DMS79 treated with DMSO at 0.1 percent for 48 hours (cell line): ENCODE measurements around the gene PDZD4.

Experiments
- DNase-seq: peaks from one replicate; lab custom pipeline; 2025; lab: John Stamatoyannopoulos, UW

The PDZD4 gene

DNA sequence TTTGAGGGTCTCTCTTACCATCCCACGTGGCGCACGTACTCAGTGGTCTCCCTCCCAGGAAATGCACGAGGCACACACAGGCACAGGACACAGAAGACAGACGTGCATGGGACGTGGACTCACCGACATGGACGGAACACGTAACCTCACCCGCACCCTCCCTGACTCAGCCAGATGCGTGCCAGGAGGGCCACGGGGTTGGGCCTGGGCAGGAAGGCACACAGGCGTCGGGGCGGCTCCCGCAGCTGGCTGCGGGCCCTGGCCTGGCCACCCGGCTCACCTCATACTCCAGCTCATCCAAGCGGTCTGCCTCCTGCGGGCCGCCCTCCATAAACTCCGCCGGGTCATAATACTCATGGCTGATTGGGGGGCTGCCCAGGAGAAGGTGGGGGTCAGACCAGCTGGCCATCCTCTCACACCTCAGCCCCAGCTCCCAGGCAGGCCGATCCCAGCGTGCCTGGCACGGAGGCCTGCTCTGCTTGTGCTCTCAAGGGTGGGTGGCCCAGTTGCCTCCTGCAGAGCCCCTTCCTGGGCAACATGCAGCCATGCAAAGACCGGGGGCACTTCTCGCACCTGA is 23.3 kb downstream of the PDZD4 start:
- DNase-seq: no peak

GRCh38 chrX:153805436-153805835 is 24.9 kb downstream of the PDZD4 start:
- DNase-seq: no peak

DNA sequence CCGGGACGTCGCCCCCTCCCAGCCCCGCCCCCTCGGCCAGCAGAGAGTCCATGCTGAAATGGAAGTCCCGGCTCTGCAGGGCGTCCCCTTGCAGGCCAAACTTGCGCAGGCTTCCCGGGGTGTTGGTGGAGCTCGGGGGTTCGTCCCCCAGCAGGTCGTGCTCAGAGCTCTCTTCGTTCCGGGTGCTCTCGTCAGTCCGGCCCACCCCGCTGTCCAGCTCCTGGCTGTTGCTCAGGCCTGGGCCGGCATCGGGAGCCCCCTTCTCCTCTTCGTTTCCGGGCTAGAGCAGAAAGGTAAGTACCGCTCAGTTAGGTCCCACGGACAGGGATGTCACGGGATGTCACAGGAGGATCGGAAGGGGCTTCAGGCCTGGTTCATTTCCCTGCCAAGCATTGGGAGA is 25.7 kb downstream of the PDZD4 start:
- no peak for DNase-seq

GRCh38 chrX:153804100-153804595 is 26.2 kb downstream of the PDZD4 start:
- no peak for DNase-seq

- no peak for DNase-seq
Measured at GRCh38 chrX:153803211-153804099, 26.9 kb downstream of the PDZD4 start.

DNA sequence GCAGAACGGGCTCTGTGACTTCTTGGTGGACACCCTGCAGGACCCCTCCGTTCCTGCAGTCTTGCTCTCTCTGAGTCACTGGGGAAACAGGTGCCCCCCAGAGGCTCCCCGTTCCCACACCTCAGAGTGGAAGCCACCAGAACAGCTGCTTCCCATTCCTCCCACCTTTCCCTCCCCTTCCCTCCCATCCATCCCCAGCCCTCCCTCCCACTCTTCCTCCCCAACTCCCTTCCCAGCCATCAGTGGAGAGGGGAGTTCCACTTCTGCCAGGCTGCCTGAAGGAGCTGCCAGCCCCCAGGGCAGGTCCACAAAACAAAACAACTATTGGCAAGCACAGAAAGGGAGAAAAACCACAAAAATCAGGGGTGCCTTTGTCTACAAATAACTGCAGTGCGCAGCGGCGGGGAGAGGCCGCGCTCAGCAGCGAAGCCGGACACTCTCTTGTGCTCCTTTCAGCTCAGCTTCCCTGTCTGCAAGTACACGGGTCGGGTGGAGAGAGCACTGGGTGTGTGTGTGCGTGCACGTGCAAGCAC is 27.8 kb downstream of the PDZD4 start:
- DNase-seq: no peak

DNA sequence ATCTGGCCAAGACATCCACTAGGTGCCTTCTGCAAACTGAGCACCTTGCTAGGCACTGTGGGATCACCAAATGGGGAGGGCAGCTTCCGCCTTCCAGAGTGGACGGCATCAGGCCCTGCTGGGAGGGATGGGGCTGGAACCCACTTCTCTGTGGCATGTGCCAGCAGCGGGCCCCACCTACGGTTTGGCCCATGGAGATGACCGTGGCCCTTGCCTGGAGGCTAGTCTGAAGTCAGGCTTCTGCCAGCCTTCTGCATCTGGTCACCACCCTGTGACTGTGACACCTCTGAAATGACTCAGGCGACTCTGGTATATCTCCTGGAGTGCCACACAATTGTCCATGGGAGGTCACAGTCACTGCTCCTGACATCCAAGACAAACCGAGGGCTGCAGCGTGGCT is 28.7 kb downstream of the PDZD4 start:
- DNase-seq: no peak

DNA sequence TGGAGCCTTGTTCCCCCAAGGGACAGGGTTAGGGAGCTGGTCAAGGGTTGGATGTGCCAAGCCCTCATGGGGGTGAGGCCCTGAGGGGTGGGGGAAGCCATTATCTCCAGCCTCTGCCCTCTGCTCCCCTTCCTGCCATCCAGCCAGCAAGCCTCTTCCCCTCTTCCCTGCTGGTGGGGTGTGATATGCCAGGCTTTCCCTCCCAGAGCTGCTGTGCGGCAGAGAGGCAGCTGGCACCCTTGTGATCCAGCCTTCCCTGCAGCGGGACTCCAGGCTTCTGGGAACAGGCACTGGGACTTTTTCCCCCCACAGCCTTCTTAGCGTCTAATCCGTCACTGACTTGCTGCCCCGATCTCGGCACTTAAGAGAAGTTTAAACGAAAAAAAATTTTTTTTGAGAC is 29.6 kb downstream of the PDZD4 start:
- no peak for DNase-seq

- no peak for DNase-seq
Measured at GRCh38 chrX:153800177-153800722, 30.1 kb downstream of the PDZD4 start.

DNA sequence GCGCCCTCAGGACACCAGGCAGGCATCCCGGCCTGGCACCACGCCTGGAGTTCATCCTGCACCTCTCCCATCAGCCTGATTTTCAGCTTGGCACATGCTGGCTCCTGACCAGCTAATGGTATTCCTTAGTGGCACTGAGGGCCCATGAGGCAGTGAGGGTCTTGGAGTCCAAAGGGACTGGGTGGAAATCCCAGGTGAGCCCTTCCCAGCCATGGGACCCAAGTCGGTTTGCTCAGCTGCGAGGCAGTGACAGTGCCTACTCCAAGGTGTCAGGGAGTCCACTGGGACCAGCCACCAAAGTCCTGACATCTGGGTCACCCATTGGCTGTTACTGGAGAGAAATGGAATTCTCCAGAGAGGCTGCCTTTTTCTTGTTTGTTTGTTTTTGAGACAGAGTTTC is 31.0 kb downstream of the PDZD4 start:
- no peak for DNase-seq

GRCh38 chrX:153797415-153798015 is 32.8 kb downstream of the PDZD4 start:
- DNase-seq: no peak

DNA sequence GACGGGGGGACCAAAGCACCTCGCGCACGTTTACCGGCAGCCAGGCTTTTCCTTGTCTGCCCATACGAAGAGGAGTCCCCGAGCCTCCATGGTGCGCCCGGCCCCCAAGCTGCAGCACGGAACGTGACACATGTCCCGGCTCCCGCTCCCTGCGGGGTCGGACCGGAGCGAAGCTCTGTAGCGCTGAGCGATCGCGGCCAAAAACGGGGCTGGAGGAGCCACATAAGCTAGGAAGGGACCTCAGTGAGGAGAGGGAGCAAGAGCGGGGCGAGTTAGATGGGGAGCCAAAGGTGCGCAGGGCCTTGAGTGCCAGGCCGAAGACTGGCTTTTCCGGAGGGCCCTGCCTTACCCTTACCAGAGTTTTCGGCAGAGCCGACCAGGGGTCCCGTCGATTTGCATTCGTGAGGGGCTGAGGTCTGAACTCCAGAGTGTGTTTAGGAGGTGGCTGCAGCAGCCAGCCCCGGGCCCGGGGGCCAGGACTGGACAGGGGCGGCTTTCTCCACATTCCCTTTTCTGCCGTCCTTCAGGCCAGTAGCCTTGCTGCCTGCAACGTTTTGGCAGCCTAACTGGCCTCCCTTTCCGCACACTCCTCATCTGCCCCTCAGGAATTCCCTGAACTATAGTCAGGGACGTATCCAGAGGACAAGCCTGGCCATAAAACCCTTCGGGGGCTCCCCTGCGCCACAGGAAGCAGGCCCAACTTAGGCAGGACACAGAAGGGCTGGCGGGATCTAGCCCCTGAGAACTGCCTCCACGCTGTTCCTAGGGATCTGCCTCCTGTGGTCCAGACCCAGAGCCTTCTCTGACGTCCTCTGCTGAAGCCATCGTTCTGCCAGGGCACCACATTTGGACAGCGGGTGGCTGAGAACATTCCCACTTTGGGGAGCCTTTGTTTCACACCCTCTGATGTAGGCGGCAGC is 35.2 kb downstream of the PDZD4 start:
- DNase-seq: no peak

- peak; percentile 79 for DNase-seq
Measured at GRCh38 chrX:153794018-153794896, 36.1 kb downstream of the PDZD4 start, which contains the start of the genes IDH3G and SSR4. IDH3G (minus strand) TSS chrX:153794375; CDS start chrX:153794326, 49 bp downstream. SSR4 (plus strand) TSS chrX:153794668; CDS start chrX:153794688, 20 bp downstream.

GRCh38 chrX:153793291-153793690 is 37.1 kb downstream of the PDZD4 start:
- no peak for DNase-seq

GRCh38 chrX:153792368-153792767 is 38.0 kb downstream of the PDZD4 start:
- no peak for DNase-seq

DNA sequence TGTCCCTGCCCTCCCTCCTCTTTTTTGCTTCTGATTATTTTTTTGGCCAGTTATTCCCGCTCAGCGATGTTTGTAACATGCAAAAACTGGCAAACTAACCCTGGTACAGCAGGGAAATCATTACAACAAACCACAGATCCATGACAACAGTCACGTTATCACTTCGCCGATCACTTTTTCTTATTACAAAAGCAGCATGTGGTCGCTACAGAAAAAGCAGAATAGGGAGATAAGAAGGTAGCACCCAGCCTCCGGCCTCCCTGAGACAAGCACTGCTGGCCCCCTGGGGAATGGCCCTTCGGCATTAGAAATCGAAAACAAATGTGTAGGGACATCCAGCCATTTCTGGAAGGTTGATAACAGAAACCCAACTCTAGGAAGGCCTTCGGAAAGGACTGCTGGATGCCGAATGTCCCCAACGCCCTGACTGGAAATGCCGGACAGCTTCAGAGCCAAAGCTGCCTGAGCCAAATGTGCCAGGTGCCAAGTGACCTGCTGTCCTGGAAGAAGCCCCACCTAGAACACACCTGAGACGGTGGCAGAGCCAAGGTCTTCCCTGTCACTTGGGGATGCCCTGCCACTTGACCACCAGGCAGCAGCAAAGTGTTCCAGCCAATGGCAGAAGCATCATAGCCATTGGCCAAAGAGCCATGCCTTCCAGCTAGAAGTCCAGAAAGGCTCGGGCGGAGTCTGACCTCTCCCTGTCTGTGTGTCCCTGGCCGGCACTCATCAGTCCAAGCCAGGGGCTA is 39.1 kb downstream of the PDZD4 start:
- DNase-seq: no peak

- DNase-seq: no peak
Measured at GRCh38 chrX:153789654-153790053, 40.7 kb downstream of the PDZD4 start.

- DNase-seq: no peak
Measured at GRCh38 chrX:153786669-153787068, 43.7 kb downstream of the PDZD4 start.

- no peak for DNase-seq
Measured at GRCh38 chrX:153784325-153784967, 45.9 kb downstream of the PDZD4 start.
